ENCODE data around the gene REEP6.
"Not testable (repeated sequence)": the region's sequence is repeated elsewhere in the genome, so short reads cannot be mapped to it uniquely, and the experiment has no call there.

The REEP6 gene

GRCh38 chr19:1533510-1534150 is 42.6 kb downstream of the REEP6 start:
- peaks cover 2% of the 10 kb centered on the region for H3K4me1 ChIP-seq (ENCODE audit: control insufficient read depth, insufficient read depth, low read length)
- no peak for DNase-seq (ENCODE audit: low read depth)
- no peak overlapping the region for H3K9ac ChIP-seq (ENCODE audit: low read length)
- H3K27me3 ChIP-seq (replicated peaks; ENCODE audit: control insufficient read depth, insufficient read depth, low read length): peaks cover 3% of the 10 kb centered on the region
- peaks cover 3% of the 10 kb centered on the region for H3K9me3 ChIP-seq (ENCODE audit: control insufficient read depth, low read length)
- no peaks in the 10 kb centered on the region for H3K36me3 ChIP-seq (ENCODE audit: control insufficient read depth, insufficient read depth, low read length, severe bottlenecking)
- no peak overlapping the region for H3K4me3 ChIP-seq (ENCODE audit: low read length)

- Histone ChIP-seq H3K9ac (ENCODE audit: low read length) (no peak overlapping the region), H3K9me3 (ENCODE audit: control insufficient read depth, low read length) (peaks cover 3% of the 10 kb centered on the region), H3K4me1 (ENCODE audit: control insufficient read depth, insufficient read depth, low read length) (peaks cover 7% of the 10 kb centered on the region), H3K27me3 (replicated peaks; ENCODE audit: control insufficient read depth, insufficient read depth, low read length) (peaks cover 3% of the 10 kb centered on the region), H3K36me3 (ENCODE audit: control insufficient read depth, insufficient read depth, low read length, severe bottlenecking) (no peaks in the 10 kb centered on the region), H3K4me3 (ENCODE audit: low read length) (no peak overlapping the region)
- no peak for DNase-seq (ENCODE audit: low read depth)
These were observed 44.0 kb downstream of the REEP6 start for GRCh38 chr19:1534972-1535371.

GRCh38 chr19:1535699-1536098 is 44.7 kb downstream of the REEP6 start:
- DNase-seq (ENCODE audit: low read depth); H3K4me3 ChIP-seq (ENCODE audit: low read length); H3K9ac ChIP-seq (ENCODE audit: low read length); H3K27me3 ChIP-seq (replicated peaks; ENCODE audit: control insufficient read depth, insufficient read depth, low read length); H3K36me3 ChIP-seq (ENCODE audit: control insufficient read depth, insufficient read depth, low read length, severe bottlenecking); H3K9me3 ChIP-seq (ENCODE audit: control insufficient read depth, low read length): not testable (repeated sequence)
- peaks cover 14% of the 10 kb centered on the region for H3K4me1 ChIP-seq (ENCODE audit: control insufficient read depth, insufficient read depth, low read length)

GRCh38 chr19:1538978-1539377 is 48.0 kb downstream of the REEP6 start:
- Histone ChIP-seq H3K4me1 (ENCODE audit: control insufficient read depth, insufficient read depth, low read length) (peaks cover 15% of the 10 kb centered on the region), H3K4me3 (ENCODE audit: low read length) (peak overlapping the region; percentile 35), H3K9ac (ENCODE audit: low read length) (peak overlapping the region; percentile 0), H3K36me3 (ENCODE audit: control insufficient read depth, insufficient read depth, low read length, severe bottlenecking) (no peaks in the 10 kb centered on the region), H3K27me3 (replicated peaks; ENCODE audit: control insufficient read depth, insufficient read depth, low read length) (peaks cover 9% of the 10 kb centered on the region), H3K9me3 (ENCODE audit: control insufficient read depth, low read length) (peaks cover 3% of the 10 kb centered on the region)
- peak; percentile 43 for DNase-seq (ENCODE audit: low read depth)

GRCh38 chr19:1539749-1540148 is 48.8 kb downstream of the REEP6 start:
- H3K4me3 ChIP-seq (ENCODE audit: low read length); H3K9me3 ChIP-seq (ENCODE audit: control insufficient read depth, low read length); H3K36me3 ChIP-seq (ENCODE audit: control insufficient read depth, insufficient read depth, low read length, severe bottlenecking); DNase-seq (ENCODE audit: low read depth); H3K27me3 ChIP-seq (replicated peaks; ENCODE audit: control insufficient read depth, insufficient read depth, low read length); H3K9ac ChIP-seq (ENCODE audit: low read length): not testable (repeated sequence)
- peaks cover 15% of the 10 kb centered on the region for H3K4me1 ChIP-seq (ENCODE audit: control insufficient read depth, insufficient read depth, low read length)

GRCh38 chr19:1540365-1540925 is 49.5 kb downstream of the REEP6 start:
- Histone ChIP-seq H3K36me3 (ENCODE audit: control insufficient read depth, insufficient read depth, low read length, severe bottlenecking) (no peaks in the 10 kb centered on the region), H3K9me3 (ENCODE audit: control insufficient read depth, low read length) (peaks cover 3% of the 10 kb centered on the region), H3K9ac (ENCODE audit: low read length) (peak overlapping the region; percentile 9), H3K4me1 (ENCODE audit: control insufficient read depth, insufficient read depth, low read length) (peaks cover 15% of the 10 kb centered on the region), H3K27me3 (replicated peaks; ENCODE audit: control insufficient read depth, insufficient read depth, low read length) (peaks cover 9% of the 10 kb centered on the region), H3K4me3 (ENCODE audit: low read length) (no peak overlapping the region)
- DNase-seq (ENCODE audit: low read depth): no peak

Data from adipocyte (in vitro differentiated cells).